Measurements from ENCODE around the gene UBXN2A. TPM values are rescaled to one million over a fixed set of nuclear protein-coding genes. Genes with fewer than 3 reads are reported as not detected.

The UBXN2A gene
- total RNA-seq, 1 donor from 2014 or later, result 20.0 TPM

DNA sequence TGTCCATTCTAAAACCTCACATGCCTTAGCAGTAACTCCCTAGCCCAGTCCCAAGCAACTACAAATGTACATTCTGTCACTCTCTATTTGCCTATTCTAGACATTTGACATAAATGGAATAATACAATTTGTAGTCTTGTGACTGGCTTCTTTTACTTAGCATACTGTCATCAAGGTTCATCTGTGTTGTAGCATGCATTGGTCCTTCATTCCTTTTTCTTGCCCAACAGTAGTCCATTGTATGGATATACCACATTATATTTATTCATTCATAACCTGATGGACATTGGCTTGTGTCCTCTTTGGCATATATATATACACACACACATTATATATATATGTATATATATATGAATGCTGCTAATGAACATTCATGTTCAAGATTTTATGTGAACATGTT is 67.4 kb downstream of the UBXN2A start:
- no peak overlapping the region for H3K4me3 Mint-ChIP-seq (ENCODE audit: unreplicated experiment)
- H3K27me3 Mint-ChIP-seq (ENCODE audit: unreplicated experiment), result peaks cover 11% of the 10 kb centered on the region
- no peaks in the 10 kb centered on the region for H3K36me3 Mint-ChIP-seq (ENCODE audit: unreplicated experiment)
- H3K27ac Mint-ChIP-seq (ENCODE audit: unreplicated experiment), result no peak overlapping the region
- TF ChIP-seq, protein P1, sequence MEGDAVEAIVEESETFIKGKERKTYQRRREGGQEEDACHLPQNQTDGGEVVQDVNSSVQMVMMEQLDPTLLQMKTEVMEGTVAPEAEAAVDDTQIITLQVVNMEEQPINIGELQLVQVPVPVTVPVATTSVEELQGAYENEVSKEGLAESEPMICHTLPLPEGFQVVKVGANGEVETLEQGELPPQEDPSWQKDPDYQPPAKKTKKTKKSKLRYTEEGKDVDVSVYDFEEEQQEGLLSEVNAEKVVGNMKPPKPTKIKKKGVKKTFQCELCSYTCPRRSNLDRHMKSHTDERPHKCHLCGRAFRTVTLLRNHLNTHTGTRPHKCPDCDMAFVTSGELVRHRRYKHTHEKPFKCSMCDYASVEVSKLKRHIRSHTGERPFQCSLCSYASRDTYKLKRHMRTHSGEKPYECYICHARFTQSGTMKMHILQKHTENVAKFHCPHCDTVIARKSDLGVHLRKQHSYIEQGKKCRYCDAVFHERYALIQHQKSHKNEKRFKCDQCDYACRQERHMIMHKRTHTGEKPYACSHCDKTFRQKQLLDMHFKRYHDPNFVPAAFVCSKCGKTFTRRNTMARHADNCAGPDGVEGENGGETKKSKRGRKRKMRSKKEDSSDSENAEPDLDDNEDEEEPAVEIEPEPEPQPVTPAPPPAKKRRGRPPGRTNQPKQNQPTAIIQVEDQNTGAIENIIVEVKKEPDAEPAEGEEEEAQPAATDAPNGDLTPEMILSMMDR (IDR thresholded peaks at IDR 0.05; ENCODE audit: partially characterized antibody, unreplicated experiment), result no peak
- DNase-seq, result no peak
- H3K9me3 Mint-ChIP-seq (ENCODE audit: unreplicated experiment), result peaks cover 8% of the 10 kb centered on the region
- H3K4me1 Mint-ChIP-seq (ENCODE audit: low read depth, unreplicated experiment), result no peaks in the 10 kb centered on the region

DNA sequence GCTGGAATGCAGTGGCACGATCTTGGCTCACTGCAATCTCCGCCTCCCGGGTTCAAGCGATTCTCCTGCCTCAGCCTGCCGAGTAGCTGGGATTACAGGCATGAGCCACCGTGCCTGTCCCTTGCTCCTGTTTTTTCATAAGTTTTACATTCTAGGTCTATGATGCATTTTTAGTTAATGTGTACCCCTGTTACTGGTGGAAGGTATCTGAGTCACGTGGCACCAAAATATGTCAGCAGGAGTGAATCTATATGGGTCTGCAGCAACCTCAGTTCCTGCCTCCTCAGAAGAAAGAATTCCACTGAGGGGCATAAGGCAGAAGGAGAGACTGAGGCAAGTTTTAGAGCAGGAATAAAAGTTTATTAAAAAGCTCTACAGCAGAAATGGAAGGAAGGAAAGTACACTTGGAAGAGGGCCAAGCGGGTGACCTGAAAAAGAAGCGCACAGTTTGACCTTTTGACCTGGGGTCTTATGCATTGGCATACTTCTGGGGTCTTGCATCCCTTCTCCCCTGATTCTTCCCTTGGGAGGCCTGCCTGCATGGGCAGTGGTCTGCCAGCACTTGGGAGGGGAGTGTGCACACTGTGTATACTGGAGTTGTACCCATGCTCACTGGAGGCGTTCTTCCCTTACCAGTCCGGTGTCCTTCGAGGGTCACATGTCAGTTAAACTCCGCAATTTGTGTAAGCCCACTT is 68.6 kb downstream of the UBXN2A start:
- H3K27ac Mint-ChIP-seq (ENCODE audit: unreplicated experiment), result no peak overlapping the region
- TF ChIP-seq, protein P1 (IDR thresholded peaks at IDR 0.05; ENCODE audit: partially characterized antibody, unreplicated experiment), result no peak
- no peaks in the 10 kb centered on the region for H3K4me1 Mint-ChIP-seq (ENCODE audit: low read depth, unreplicated experiment)
- H3K4me3 Mint-ChIP-seq (ENCODE audit: unreplicated experiment), result peak overlapping the region; percentile 68
- H3K36me3 Mint-ChIP-seq (ENCODE audit: unreplicated experiment), result no peaks in the 10 kb centered on the region
- no peak for DNase-seq
- H3K27me3 Mint-ChIP-seq (ENCODE audit: unreplicated experiment), result peaks cover 11% of the 10 kb centered on the region
- peaks cover 8% of the 10 kb centered on the region for H3K9me3 Mint-ChIP-seq (ENCODE audit: unreplicated experiment)

DNA sequence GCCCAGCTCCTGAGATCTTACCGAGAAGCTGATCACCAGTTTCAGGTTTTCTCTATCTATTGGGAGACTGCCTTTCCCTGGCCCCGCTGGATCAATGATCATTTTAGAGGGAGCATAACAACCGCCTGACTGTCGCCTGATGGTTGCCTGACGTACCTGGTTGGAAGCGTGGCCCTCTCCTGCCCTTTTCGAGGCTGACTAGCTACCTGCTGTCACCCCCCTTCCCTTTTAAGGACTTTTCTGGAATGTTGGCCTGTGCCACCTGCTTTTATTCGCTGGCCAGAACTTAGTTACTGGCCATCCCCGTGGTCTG is 69.1 kb downstream of the UBXN2A start:
- no peak for DNase-seq
- Mint-ChIP-seq H3K4me1 (ENCODE audit: low read depth, unreplicated experiment) (no peaks in the 10 kb centered on the region), H3K36me3 (ENCODE audit: unreplicated experiment) (no peaks in the 10 kb centered on the region), H3K27ac (ENCODE audit: unreplicated experiment) (no peak overlapping the region), H3K4me3 (ENCODE audit: unreplicated experiment) (peak overlapping the region; percentile 68), H3K9me3 (ENCODE audit: unreplicated experiment) (peaks cover 8% of the 10 kb centered on the region), H3K27me3 (ENCODE audit: unreplicated experiment) (peaks cover 12% of the 10 kb centered on the region)
- TF ChIP-seq, protein P1 (IDR thresholded peaks at IDR 0.05; ENCODE audit: partially characterized antibody, unreplicated experiment), result no peak

DNA sequence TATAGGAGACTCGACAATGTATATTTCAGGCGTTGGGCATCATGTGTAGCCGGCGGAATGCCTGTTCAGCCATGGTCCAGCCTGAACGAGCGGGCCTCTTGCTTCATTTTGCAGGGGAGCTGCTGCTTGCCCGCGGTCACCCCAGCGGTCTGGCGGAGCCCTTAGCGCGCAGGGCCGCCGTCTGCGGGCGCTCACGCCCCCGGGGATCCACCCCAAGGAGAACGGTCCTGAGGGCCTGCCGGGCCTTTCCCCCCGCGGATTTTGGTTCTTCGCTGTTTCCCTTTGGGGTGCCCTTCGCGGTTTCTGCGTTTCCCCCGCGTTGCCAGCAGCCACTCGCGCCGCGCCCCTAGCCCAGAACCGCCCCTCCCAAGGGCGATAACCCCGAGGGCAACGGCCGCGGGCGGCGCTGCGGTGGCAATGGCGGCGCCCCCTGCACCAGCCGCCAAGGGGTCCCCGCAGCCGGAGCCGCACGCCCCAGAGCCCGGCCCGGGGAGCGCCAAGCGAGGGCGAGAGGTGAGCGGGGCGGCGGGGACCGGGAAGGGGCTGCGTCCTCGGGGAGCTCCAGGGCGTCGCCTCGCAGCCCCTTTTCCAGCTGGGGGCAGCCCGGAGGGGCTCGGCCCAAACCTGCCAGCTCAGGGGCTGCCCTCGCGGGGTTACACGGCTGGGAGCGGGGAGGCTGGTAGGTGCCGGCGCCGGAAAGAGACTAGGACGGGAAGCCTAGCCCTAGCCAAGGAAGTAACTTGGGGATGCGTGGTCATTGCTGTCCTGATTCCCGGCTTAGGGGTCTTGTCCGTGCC is 69.6 kb downstream of the UBXN2A start, which contains the start of gene MFSD2B:
TSS of gene MFSD2B (plus strand) at position 406 of the 797 bp plus-strand sequence. CDS start at position 418, 12 bp downstream.
- H3K4me3 Mint-ChIP-seq (ENCODE audit: unreplicated experiment), result peak within 1 kb of the TSS; percentile 68
- DNase-seq, result peak; percentile 34
- H3K9me3 Mint-ChIP-seq (ENCODE audit: unreplicated experiment), result peaks cover 8% of the 10 kb centered on the region
- no peak within 1 kb of the TSS for H3K27ac Mint-ChIP-seq (ENCODE audit: unreplicated experiment)
- H3K27me3 Mint-ChIP-seq (ENCODE audit: unreplicated experiment), result peaks cover 14% of the 10 kb centered on the region
- TF ChIP-seq, protein P1 (IDR thresholded peaks at IDR 0.05; ENCODE audit: partially characterized antibody, unreplicated experiment), result no peak
- H3K4me1 Mint-ChIP-seq (ENCODE audit: low read depth, unreplicated experiment), result no peaks in the 10 kb centered on the region
- no peaks in the 10 kb centered on the region for H3K36me3 Mint-ChIP-seq (ENCODE audit: unreplicated experiment)
